Esophagus muscularis mucosa (tissue), 4 donors: ENCODE data around the gene DCHS1. TPM values are rescaled to one million over a fixed set of nuclear protein-coding genes. Genes with fewer than 3 reads are reported as not detected.

ENCODE experiments used
- DNase-seq: peaks from one replicate; pipeline ENCODE4 v3.0.0-alpha.2; 2017; ENCODE audit errors: extremely low spot score
- H3K27ac ChIP-seq, 4 donors: fragments of 200-600 bp; sonication (generic); replicated peaks in 1 of 4; 1 replicate in 3 of 4; 2 replicates in 1 of 4; pipeline ENCODE4 v1.5.1; 2016 to 2019; ENCODE audit warnings: mild to moderate bottlenecking in 1 of 4
- H3K27me3 ChIP-seq, 4 donors: fragments of 200-600 bp; sonication (generic); one replicate each; pipeline versions ENCODE4 v1.5.1 to v1.6.0; 2016 to 2019
- H3K36me3 ChIP-seq, 4 donors: fragments of 200-600 bp; sonication (generic); one replicate each; pipeline ENCODE4 v1.5.1; 2016 to 2019
- H3K4me1 ChIP-seq, 4 donors: fragments of 200-600 bp; sonication (generic); one replicate each; pipeline ENCODE4 v1.5.1; 2016 to 2019
- H3K4me3 ChIP-seq, 4 donors: fragments of 200-600 bp; sonication (generic); 1 replicate in 2 of 4; 2 replicates in 2 of 4; pipeline ENCODE4 v1.5.1; 2016 to 2019; ENCODE audit warnings: mild to moderate bottlenecking in 4 of 4, moderate library complexity in 1 of 4
- H3K9me3 ChIP-seq, 4 donors: fragments of 200-600 bp; sonication (generic); 1 replicate in 3 of 4; 2 replicates in 1 of 4; pipeline ENCODE4 v1.5.1; 2016 to 2019
- CTCF ChIP-seq, 3 experiments: fragments of 200-600 bp in 2 of 3; fragments of 450-650 bp in 1 of 3; sonication (generic) in 2 of 3; IDR thresholded peaks; one replicate each; pipeline ENCODE4 v1.5.1; 2017 to 2019; ENCODE audit warnings: antibody characterized with exemption in 3 of 3, mild to moderate bottlenecking in 2 of 3, moderate library complexity in 1 of 3
- EP300 ChIP-seq: sonication (generic); formaldehyde crosslinking; IDR thresholded peaks from one replicate; pipeline ENCODE4 v1.6.1; 2017; ENCODE audit warnings: antibody characterized with exemption
- POLR2A ChIP-seq: fragments of 450-650 bp; IDR thresholded peaks from one replicate; pipeline ENCODE4 v1.6.1; 2017; ENCODE audit warnings: antibody characterized with exemption, moderate library complexity, mild to moderate bottlenecking, low read depth
- POLR2AphosphoS5 ChIP-seq, 2 donors: sonication (generic); formaldehyde crosslinking; IDR thresholded peaks; one replicate each; pipeline ENCODE4 v1.6.1; 2017; ENCODE audit warnings: antibody characterized with exemption in 2 of 2
- WGBS: methylation state at CpG from one replicate; pipeline ENCODE4 v1.1.5; 2018; 5-methylcytosine and 5-hydroxymethylcytosine counted together
- intact Hi-C: fragments of 100-400 bp; cut with DNase I; formaldehyde crosslinking; loops from one replicate; pipeline ENCODE4 v1.15.1; 2023
- total RNA-seq, 4 donors: library from RNA; depleted of rRNA; stranded (reverse); fragments of >200 nt; gene quantifications; one replicate each; pipeline versions ENCODE4 v1.1.0 to v1.2.1, GENCODE V29; 2016

DCHS1 gene
- total RNA-seq, 4 donors from 2014 or later, result 27.0 to 60.9 (median 34.0) TPM

GRCh38 chr11:6634534-6634933 lies 21.1 kb downstream of the DCHS1 start:
- TF ChIP-seq CTCF (IDR thresholded peaks at IDR 0.05) (no peak), POLR2A (no peak), EP300 (no peak), POLR2AphosphoS5 (IDR thresholded peaks at IDR 0.05) (no peak)
- WGBS, result 78% methylated on average over 1 of the region's 1 CpG

GRCh38 chr11:6633422-6634408 lies 21.9 kb downstream of the DCHS1 start:
- 80% methylated on average over 16 of the region's 16 CpGs for WGBS
- intact Hi-C loops, result no loop called here
- no peak overlapping the region for H3K4me3 ChIP-seq
- no peak for DNase-seq
- peaks cover 43 to 56% (median 50%) of the 10 kb centered on the region in 4 donors for H3K4me1 ChIP-seq
- no peak for TF ChIP-seq POLR2A
- no peak for TF ChIP-seq EP300
- TF ChIP-seq CTCF (IDR thresholded peaks at IDR 0.05), result no peak
- TF ChIP-seq POLR2AphosphoS5 (IDR thresholded peaks at IDR 0.05), result no peak
- peaks cover 20 to 50% (median 45%) of the 10 kb centered on the region in 4 donors for H3K36me3 ChIP-seq
- no peaks in the 10 kb centered on the region for H3K27me3 ChIP-seq
- peak overlapping the region in 1 of 4 donors; percentile 78 for H3K27ac ChIP-seq
- no peaks in the 10 kb centered on the region for H3K9me3 ChIP-seq

More at GRCh38 chr11:6634534-6634933, 21.1 kb downstream of the DCHS1 start:
- peak overlapping the region in 3 of 4 donors; percentile 60 to 78 (median 60) for H3K27ac ChIP-seq
- H3K4me1 ChIP-seq, result peaks cover 48 to 64% (median 58%) of the 10 kb centered on the region in 4 donors
- intact Hi-C loops, result no loop called here
- no peaks in the 10 kb centered on the region for H3K27me3 ChIP-seq
- peaks cover 17 to 44% (median 38%) of the 10 kb centered on the region in 4 donors for H3K36me3 ChIP-seq
- no peak for DNase-seq
- H3K9me3 ChIP-seq, result no peaks in the 10 kb centered on the region
- no peak overlapping the region for H3K4me3 ChIP-seq

GRCh38 chr11:6632116-6633073 lies 23.2 kb downstream of the DCHS1 start:
- WGBS, result 91% methylated on average over 11 of the region's 29 CpGs
- peaks cover 20 to 62% (median 53%) of the 10 kb centered on the region in 4 donors for H3K36me3 ChIP-seq
- intact Hi-C loops, result no loop called here

More at GRCh38 chr11:6632116-6633073, 23.2 kb downstream of the DCHS1 start:
- peaks cover 30 to 43% (median 36%) of the 10 kb centered on the region in 4 donors for H3K4me1 ChIP-seq
- no peak overlapping the region for H3K27ac ChIP-seq
- TF ChIP-seq EP300 (no peak), CTCF (IDR thresholded peaks at IDR 0.05) (no peak), POLR2AphosphoS5 (IDR thresholded peaks at IDR 0.05) (no peak), POLR2A (no peak)
- no peak for DNase-seq
- no peaks in the 10 kb centered on the region for H3K9me3 ChIP-seq
- no peaks in the 10 kb centered on the region for H3K27me3 ChIP-seq
- H3K4me3 ChIP-seq, result no peak overlapping the region
